AG10803 (cell line): ENCODE results near the gene KCNIP4.

Experiments
- DNase-seq: peaks from one replicate; pipeline ENCODE4 v3.0.0; 2010; ENCODE audit warnings: low read depth
- H3K4me3 ChIP-seq: 2 replicates; pipeline ENCODE4 v1.5.1; 2011; ENCODE audit warnings: mild to moderate bottlenecking, low read length, control low read depth
- TF ChIP-seq, protein P1 (sequence below): conservative IDR thresholded peaks from 2 replicates; pipeline ENCODE4 v1.5.1; 2011; ENCODE audit warnings: mild to moderate bottlenecking, low read length, control low read depth, inconsistent platforms

KCNIP4 gene

DNA sequence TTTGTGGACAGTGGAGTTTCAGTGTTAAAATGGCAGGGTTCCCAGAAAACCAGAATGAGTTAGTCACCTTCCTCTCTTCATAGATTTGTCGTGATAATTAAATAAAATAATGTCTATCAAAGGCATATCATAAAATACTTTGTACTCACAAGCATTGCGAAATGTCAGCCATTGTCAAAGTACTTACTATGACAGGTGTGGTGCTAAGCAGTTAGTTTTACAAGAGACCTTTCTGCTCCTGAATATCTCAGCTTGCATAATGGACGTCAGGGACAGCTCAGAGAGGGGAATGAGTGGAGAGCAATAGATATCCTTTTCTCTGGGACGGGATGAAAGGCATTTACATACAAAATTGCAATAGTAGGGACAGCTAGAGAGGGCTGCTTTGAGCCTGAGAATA lies 560.9 kb downstream of the KCNIP4 start:
- no peak overlapping the region for H3K4me3 ChIP-seq
- TF ChIP-seq, protein P1, sequence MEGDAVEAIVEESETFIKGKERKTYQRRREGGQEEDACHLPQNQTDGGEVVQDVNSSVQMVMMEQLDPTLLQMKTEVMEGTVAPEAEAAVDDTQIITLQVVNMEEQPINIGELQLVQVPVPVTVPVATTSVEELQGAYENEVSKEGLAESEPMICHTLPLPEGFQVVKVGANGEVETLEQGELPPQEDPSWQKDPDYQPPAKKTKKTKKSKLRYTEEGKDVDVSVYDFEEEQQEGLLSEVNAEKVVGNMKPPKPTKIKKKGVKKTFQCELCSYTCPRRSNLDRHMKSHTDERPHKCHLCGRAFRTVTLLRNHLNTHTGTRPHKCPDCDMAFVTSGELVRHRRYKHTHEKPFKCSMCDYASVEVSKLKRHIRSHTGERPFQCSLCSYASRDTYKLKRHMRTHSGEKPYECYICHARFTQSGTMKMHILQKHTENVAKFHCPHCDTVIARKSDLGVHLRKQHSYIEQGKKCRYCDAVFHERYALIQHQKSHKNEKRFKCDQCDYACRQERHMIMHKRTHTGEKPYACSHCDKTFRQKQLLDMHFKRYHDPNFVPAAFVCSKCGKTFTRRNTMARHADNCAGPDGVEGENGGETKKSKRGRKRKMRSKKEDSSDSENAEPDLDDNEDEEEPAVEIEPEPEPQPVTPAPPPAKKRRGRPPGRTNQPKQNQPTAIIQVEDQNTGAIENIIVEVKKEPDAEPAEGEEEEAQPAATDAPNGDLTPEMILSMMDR: no peak
- no peak for DNase-seq

DNA sequence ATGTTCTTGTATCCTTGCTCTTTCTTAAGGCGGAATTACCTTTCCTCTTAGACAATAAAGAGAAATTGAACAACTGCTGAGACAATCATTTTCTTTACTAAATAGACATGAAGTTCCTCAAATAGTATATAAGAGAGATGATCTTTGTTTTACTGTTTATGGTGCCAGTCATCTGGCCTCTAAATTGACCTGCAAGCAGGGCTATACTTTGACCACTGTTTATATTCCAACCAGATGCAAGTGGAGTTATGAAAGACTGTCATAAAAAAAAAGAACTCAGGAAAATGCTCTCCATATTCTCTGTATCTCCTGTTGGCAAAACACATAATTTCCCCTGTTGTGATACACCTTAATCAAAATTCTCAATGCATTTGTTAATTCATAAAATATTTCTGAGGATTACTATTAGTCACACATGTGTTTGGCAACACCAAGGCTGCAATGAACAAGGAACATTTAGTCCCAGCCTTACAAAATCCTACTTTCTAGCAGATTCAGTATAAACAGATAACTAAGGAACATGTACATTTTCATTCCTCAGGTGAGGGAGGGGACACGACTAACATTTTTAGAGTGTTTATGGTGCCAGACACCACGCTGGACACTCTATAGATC lies 562.3 kb downstream of the KCNIP4 start:
- H3K4me3 ChIP-seq: no peak overlapping the region
- TF ChIP-seq, protein P1: no peak
- no peak for DNase-seq

DNA sequence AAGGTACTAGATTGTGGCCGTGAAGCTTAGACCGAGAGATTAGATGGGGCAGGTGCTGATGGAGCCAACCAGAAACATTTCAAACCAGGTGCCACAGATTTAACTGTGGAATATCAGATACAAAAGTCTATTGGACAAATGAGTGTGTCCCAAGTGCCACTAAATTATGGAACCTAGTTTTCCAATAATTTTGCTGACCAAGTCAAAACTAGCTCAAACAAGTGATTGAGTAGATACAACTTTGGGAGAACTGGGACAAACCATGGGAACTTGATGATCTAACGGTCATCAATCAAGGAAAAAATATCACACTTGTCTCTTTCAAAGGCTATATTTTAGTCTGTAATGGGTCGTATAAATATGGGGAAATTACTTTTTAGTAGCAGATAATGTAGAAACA lies 562.9 kb downstream of the KCNIP4 start:
- TF ChIP-seq, protein P1: no peak
- H3K4me3 ChIP-seq: no peak overlapping the region
- no peak for DNase-seq

DNA sequence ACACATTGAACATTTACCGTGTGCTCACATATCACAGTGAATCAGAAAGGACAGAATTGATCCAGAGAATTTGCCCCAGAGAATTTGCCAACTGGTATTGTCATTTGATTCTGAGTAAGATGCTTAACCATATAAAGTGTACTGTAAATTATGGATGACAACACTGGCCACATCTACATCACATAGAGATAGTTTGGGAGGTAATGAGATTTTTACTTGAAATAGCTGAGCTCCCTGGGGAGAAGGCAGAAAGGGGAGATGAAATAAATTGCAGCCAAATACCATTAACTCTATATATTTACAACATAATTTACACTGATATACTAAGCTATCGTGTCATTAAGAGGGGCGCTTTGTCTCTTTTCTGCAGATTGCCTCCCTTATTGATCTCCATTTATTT lies 564.0 kb downstream of the KCNIP4 start:
- H3K4me3 ChIP-seq: no peak overlapping the region
- TF ChIP-seq, protein P1: no peak
- no peak for DNase-seq

DNA sequence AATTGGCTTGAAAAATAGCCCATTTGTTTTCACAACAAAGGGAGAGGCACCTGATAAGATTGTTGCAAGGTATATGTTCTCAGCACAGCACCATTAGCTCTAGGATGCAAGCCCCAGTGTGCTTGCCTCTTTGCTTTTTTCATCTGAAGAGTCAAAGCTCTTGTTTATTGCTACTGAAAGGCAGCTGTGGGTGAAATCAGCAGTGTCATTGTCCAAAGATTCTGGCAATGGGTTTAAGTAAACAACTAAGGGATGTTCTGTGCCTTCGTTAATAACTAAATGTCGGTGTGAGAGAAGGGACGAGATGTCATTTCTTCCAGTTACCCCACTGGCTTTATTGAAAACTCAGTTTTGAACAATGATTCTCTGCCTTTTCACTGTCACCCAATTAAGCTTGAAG lies 567.7 kb downstream of the KCNIP4 start:
- no peak for DNase-seq
- TF ChIP-seq, protein P1: no peak
- H3K4me3 ChIP-seq: no peak overlapping the region

DNA sequence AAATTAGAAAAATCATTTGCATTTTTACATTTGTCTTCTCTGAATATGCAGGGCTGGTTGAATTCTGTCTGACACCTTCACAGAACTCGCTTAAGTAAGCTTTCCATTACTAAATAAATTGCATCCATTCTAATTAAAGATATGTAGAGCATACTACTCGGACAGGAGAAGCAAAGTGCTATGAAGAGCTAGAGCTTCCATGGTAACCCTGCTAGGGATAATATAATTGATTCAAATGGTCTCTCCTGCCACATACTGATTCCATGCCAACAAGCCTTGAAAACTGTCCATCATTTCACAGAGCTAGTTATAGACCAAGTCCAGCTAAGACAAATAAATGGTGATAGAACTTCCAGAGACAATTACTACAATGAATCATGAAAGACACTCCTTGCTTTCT lies 571.5 kb downstream of the KCNIP4 start:
- no peak overlapping the region for H3K4me3 ChIP-seq
- TF ChIP-seq, protein P1: no peak
- no peak for DNase-seq

DNA sequence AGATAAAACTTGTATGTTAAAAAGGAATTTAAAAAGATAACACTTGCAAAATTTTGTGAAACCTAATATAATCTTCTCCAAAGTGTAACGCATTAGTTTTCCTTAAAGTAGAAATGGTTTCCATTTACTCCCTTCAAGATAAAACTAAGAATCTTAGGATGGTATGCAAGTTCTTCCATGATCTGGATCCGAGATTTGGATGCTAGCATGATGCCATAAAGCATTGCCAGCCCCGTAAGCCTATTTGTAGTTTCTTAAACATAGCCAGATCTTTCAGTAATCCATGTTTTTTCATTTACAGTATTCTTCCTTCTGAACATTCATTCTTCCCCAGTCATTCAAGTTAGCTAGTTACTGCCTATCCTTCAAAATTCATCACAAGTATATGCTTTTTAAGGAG lies 572.4 kb downstream of the KCNIP4 start:
- TF ChIP-seq, protein P1: no peak
- H3K4me3 ChIP-seq: no peak overlapping the region
- DNase-seq: no peak
